Measurements from ENCODE around the gene CEP95.

GRCh38 chr17:64546716-64547115, 39.9 kb downstream of the CEP95 start:
- TF ChIP-seq CTCF (conservative IDR thresholded peaks at IDR 0.05 in 1 of 2, IDR thresholded peaks at IDR 0.05 in 1 of 2; ENCODE audit: extremely low read depth in 1 of 2, insufficient read depth in 1 of 2, low read depth in 1 of 2, low read length in 2 of 2) (no peak), EZH2 (IDR thresholded peaks at IDR 0.05; ENCODE audit: borderline replicate concordance, low read length) (no peak)

All from mammary epithelial cell (primary cell).